Panc1 (cell line): Measurements from ENCODE around the gene CCDC85C.

Experiments used
- POLR2AphosphoS5 ChIP-seq: IDR thresholded peaks from 2 replicates; pipeline ENCODE4 v1.6.1; 2012; ENCODE audit warnings: mild to moderate bottlenecking, low read depth, low read length, moderate library complexity
- SIN3A ChIP-seq: IDR thresholded peaks from 2 replicates; pipeline ENCODE4 v1.6.1; 2012; ENCODE audit warnings: low read depth, mild to moderate bottlenecking, low read length, moderate library complexity, borderline replicate concordance; ENCODE audit not compliant: insufficient read depth
- TCF7L2 ChIP-seq: IDR thresholded peaks from 2 replicates; pipeline ENCODE4 v1.6.1; 2011; ENCODE audit warnings: mild to moderate bottlenecking, low read depth, low read length, inconsistent platforms
- TF ChIP-seq, protein P1 (sequence below): fragments of 450-650 bp; IDR thresholded peaks from 2 replicates; pipeline ENCODE4 v1.5.1; 2017; ENCODE audit warnings: mild to moderate bottlenecking
- TF ChIP-seq, protein P2 (sequence below), 2 experiments: IDR thresholded peaks; 2 replicates each; pipeline ENCODE4 v1.6.1; 2011 to 2012; ENCODE audit warnings: low read depth in 2 of 2, control low read depth in 1 of 2, low read length in 1 of 2, mild to moderate bottlenecking in 1 of 2, moderate library complexity in 1 of 2; ENCODE audit not compliant: insufficient read depth in 1 of 2

DNA sequence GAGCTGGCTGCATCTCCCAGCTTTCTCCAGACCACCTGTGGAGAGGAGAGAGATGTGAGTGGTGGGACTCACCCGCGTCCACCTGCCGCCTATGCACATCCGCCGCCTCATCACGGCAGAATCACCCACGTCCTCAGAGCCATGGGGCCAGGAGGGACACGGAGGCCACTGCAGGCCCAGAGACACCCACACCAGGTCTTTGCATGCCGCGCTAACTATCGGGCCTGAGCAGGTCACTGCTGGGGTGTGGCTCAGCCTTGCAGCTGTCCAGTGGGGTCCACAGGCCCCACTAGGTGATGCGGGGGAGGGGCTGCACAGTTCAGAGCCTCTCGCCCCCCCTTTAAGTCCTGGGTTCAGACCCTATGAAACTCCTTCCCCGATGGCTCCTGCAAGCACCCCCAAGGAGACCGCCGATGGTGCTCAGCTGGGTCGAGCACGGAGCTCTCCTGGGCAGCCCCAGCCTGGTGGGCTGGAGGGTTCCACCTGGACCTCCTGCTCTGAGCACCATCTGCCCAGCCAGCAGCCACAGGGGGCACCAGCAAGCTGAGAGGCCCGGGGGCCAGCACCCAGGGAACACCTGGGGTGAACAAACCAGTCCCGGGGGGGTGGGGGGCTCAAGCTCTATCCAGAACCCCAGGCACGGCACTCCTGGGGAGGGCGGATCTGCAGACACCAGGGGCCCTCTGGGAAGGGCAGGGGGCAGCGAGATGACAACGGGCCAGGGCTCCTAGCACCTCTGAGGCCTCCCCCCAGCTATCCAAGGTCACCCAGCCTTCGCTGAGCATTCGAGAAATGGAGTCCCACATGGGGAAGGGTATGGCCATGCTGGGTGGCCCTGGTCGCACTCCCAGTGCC lies 88.5 kb downstream of the CCDC85C start:
- TF ChIP-seq, protein P1, sequence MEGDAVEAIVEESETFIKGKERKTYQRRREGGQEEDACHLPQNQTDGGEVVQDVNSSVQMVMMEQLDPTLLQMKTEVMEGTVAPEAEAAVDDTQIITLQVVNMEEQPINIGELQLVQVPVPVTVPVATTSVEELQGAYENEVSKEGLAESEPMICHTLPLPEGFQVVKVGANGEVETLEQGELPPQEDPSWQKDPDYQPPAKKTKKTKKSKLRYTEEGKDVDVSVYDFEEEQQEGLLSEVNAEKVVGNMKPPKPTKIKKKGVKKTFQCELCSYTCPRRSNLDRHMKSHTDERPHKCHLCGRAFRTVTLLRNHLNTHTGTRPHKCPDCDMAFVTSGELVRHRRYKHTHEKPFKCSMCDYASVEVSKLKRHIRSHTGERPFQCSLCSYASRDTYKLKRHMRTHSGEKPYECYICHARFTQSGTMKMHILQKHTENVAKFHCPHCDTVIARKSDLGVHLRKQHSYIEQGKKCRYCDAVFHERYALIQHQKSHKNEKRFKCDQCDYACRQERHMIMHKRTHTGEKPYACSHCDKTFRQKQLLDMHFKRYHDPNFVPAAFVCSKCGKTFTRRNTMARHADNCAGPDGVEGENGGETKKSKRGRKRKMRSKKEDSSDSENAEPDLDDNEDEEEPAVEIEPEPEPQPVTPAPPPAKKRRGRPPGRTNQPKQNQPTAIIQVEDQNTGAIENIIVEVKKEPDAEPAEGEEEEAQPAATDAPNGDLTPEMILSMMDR: no peak
- TF ChIP-seq TCF7L2: no peak
- TF ChIP-seq POLR2AphosphoS5: no peak
- TF ChIP-seq, protein P2, sequence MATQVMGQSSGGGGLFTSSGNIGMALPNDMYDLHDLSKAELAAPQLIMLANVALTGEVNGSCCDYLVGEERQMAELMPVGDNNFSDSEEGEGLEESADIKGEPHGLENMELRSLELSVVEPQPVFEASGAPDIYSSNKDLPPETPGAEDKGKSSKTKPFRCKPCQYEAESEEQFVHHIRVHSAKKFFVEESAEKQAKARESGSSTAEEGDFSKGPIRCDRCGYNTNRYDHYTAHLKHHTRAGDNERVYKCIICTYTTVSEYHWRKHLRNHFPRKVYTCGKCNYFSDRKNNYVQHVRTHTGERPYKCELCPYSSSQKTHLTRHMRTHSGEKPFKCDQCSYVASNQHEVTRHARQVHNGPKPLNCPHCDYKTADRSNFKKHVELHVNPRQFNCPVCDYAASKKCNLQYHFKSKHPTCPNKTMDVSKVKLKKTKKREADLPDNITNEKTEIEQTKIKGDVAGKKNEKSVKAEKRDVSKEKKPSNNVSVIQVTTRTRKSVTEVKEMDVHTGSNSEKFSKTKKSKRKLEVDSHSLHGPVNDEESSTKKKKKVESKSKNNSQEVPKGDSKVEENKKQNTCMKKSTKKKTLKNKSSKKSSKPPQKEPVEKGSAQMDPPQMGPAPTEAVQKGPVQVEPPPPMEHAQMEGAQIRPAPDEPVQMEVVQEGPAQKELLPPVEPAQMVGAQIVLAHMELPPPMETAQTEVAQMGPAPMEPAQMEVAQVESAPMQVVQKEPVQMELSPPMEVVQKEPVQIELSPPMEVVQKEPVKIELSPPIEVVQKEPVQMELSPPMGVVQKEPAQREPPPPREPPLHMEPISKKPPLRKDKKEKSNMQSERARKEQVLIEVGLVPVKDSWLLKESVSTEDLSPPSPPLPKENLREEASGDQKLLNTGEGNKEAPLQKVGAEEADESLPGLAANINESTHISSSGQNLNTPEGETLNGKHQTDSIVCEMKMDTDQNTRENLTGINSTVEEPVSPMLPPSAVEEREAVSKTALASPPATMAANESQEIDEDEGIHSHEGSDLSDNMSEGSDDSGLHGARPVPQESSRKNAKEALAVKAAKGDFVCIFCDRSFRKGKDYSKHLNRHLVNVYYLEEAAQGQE (IDR thresholded peaks at IDR 0.05; ENCODE audit: insufficient read depth in 1 of 2, low read depth in 2 of 2, low read length in 1 of 2): no peak
- no peak for TF ChIP-seq SIN3A
